GM10266 (cell line): Measurements from ENCODE around the gene WDR1.

ENCODE experiments used
- DNase-seq: peaks from one replicate; pipeline ENCODE4 v3.0.0; 2012; ENCODE audit errors: extremely low spot score
- TF ChIP-seq, protein P1 (sequence below): IDR thresholded peaks from 2 replicates; pipeline ENCODE4 v1.5.1; 2012; ENCODE audit warnings: mild to moderate bottlenecking, low read depth; ENCODE audit not compliant: control insufficient read depth, insufficient read depth; ENCODE audit errors: missing control alignments

Gene WDR1

DNA sequence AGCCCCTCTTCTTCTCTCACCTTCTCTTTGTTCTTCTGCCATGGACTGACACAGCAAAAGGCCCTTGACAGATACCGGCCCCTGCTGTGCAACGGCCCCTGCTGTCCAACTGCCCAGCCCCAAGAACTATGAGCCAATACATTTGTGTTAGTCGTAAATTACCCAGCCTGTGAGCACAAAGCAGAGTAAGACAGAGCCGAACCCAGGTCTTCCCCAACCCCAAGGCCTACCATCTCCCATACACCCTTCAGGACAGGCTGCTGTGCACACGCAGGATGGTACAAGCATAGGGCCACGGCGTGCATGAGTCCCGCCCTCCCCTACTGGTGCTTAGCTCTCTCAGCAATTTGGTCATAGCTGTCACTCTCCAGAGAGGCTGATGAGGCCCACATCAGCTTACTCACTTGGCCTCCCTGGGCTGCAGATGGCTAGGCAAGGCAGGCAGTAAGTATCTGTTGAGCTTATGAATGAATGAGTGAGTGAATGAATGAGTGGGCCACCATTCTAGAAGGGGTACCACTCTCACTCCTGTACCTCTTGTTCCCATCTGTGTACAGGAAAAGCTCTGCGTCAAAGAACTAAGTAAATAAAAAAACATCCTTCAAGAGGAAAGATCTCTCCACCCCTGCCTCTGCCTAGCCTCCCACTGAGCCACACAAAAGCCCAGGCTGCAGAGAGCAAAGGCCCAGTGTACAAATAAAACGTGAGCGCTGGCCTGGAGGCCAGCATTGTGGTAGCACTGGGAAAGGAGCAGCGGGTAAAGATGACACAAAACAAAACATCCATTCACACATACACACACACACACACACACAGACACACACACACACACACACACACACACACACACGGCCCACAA, 13.9 kb downstream of the WDR1 start:
- TF ChIP-seq, protein P1, sequence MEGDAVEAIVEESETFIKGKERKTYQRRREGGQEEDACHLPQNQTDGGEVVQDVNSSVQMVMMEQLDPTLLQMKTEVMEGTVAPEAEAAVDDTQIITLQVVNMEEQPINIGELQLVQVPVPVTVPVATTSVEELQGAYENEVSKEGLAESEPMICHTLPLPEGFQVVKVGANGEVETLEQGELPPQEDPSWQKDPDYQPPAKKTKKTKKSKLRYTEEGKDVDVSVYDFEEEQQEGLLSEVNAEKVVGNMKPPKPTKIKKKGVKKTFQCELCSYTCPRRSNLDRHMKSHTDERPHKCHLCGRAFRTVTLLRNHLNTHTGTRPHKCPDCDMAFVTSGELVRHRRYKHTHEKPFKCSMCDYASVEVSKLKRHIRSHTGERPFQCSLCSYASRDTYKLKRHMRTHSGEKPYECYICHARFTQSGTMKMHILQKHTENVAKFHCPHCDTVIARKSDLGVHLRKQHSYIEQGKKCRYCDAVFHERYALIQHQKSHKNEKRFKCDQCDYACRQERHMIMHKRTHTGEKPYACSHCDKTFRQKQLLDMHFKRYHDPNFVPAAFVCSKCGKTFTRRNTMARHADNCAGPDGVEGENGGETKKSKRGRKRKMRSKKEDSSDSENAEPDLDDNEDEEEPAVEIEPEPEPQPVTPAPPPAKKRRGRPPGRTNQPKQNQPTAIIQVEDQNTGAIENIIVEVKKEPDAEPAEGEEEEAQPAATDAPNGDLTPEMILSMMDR: no peak
- no peak for DNase-seq

DNA sequence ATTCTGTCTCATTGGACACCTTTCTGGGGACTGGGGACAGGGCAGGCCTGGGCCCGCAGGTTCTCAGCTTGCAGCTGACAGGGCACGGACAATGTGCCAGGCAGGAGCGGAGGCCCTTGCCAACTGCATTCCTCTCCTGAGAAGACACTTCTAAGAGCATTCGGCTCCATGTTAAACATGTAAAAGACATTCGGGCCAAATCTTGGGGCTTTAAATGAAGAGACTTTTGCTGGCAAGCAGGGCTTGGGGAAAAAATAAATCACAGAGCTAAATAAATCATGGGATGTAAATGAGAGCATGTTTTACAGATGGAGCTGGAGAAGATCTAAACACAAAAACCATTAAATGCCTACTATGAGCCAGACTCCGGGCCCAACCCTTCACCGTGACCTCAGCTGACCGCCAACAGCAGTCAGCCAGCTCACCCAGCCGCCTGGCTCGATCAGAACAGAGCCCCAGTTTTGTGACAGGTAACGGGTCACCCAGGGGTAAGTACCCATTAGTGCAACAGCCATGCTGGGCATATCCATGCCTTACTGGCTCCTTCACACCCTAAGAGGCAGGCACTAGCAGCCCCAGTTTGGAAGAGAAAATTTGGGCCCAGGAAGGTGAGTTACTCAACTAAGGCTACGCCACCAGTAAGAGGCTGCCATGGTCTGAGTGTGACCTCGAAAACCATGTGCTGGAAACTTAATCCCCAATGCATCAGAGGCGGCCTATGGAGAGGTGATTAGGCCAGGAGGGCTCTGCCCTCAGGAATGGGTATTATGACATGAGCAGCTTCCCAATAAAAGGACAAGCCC, 14.7 kb downstream of the WDR1 start:
- TF ChIP-seq, protein P1: no peak
- DNase-seq: no peak

DNA sequence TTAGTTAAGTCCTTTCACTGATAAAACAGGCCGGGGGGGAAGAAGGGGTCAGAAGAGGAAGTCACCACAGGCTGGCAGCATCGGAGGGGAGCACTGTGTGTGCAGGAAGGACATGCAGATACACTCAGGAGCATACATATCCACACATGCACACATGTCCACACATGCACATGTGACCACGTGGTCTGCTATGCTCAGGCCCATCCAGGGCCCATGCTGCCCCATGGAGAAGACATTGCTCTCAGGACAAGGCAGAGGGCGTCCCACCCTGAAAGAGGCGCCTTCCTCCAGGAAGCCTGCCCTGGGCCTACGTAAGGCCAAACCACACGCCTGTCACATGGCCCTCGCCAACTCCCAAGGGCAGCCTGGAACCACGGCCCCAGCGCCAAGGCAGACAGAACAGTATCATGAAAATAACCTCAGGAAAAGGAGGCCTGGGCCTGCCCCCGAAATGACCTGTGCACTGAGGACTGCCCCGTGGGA, 15.8 kb downstream of the WDR1 start:
- no peak for DNase-seq

DNA sequence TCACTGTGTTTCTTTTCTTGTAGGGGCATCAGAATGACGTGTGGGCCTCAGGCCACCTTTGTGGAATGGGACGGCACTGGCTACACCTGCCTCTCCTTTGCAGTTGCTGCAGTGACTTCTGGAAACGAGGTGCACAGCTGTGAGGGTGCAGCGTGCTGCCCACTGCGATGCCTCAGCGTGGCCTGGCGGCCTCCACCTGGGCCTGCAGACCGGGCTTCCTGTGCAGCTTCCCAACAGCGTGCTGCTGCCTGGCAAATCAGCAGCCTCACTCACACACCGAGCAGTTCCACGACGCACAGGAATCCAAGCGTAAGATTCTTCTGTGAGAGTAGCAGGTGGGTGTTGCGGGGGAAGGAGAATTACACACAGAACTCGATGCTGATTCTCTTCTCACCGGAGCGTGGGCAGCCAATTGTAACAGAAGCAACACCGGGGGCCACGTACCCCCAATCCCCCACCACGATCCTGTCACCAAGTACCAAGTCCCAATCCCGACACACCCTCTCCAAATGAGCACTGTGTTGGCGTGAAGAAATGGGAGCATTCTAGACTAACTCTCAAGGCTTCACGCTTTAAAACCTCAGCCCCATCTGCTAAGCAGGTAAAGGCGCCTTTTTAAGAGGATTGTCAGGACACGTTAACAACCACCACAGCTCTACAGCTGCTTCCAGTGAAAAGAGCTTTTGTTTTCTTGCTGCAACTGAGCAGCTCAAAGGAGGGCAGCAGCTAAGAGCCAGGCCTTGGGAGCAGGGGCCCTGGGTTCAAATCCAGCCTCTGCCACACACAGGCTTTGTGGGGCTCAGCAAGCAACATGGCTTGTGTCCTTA, 16.9 kb downstream of the WDR1 start:
- TF ChIP-seq, protein P1: no peak
- DNase-seq: no peak

More for the DNA sequence above, 15.8 kb downstream of the WDR1 start:
- TF ChIP-seq, protein P1: no peak

DNA sequence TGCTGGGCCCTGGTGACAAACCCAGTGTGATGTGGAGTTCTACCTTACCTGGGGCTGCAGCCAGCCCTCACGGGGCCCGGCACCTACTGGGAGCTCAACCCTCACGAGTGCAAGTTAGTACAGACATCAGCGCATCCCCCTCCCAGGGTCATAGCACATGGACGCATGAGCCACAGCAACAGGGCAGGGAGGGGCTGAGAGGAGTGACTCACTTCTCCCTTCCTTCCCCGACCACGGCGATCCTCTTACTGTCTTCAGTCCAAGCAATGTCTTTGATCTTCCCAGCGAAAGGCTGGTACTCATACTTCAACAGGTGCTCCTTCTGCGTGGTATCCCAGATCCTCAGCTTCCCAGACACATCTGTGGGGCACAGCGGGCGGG, 17.8 kb downstream of the WDR1 start:
- DNase-seq: no peak
- TF ChIP-seq, protein P1: no peak

DNA sequence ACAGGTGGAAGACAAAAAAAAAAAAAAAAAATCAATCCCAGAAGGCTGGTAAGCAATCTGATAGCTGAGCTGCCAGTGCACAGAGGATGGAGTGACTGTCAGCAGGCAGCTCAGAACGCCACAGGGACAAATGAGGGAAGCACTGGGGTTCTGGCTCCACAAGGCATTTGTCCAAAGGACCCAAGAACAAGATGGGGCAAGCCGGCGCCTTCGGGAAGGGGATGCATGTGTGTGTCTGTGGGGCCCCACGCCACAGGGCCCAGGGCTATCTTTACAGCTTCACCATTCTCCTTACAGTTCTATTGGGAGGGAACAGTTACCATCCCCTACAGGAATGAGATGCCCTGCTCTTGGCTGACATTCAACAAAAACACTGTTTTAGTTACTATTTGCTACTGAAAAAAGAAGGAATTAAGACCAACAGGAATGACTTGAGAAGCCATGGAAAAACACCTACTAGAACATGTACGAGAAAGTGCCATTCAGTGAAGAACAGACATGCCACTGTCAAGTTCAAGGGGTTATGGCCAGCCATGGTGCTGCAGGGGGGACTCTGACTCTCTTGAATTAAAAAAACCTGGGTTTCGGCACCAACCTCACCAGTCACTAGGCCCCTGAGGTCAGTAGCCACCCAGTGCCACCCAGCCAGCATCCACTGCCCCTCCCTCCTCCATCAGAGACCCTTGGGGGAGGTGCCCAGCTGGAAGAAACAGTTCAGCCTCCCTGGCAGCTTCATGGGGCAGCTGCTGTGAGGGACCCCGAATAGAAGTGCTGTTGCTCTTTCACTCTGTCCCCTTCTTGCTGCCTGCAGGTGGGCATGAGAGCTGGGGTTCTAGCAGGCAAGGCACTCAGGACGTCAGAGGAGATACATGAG, 18.5 kb downstream of the WDR1 start:
- TF ChIP-seq, protein P1: no peak
- no peak for DNase-seq
